AG04450 (cell line): ENCODE results near the gene MVD. TPM values are rescaled to one million over a fixed set of nuclear protein-coding genes. Genes with fewer than 3 reads are reported as not detected.

Experiments
- CTCF ChIA-PET: fragments of 300-600, 350-600 bp; formaldehyde crosslinking; extraction: SDS; loops from one replicate; lab custom pipeline; 2022; ENCODE audit warnings: antibody characterized with exemption, inconsistent platforms; lab: Charles Lee
- POLR2A ChIA-PET: fragments of 350-600 bp; formaldehyde crosslinking; extraction: SDS; loops from one replicate; lab custom pipeline; 2021; ENCODE audit warnings: antibody characterized with exemption, inconsistent platforms; lab: Yijun Ruan, JAX
- DNase-seq: peaks from one replicate; pipeline ENCODE4 v3.0.0-alpha.2; 2011; ENCODE audit warnings: low read depth, low spot score
- H3K27ac ChIP-seq: one replicate; pipeline ENCODE4 v1.5.1; 2012; ENCODE audit warnings: low read depth, low read length, control low read depth
- H3K27me3 ChIP-seq: one replicate; pipeline ENCODE4 v1.6.0; 2012; ENCODE audit warnings: low read length; ENCODE audit not compliant: control insufficient read depth, insufficient read depth
- H3K4me3 ChIP-seq: 2 replicates; pipeline ENCODE4 v1.5.1; 2011; ENCODE audit warnings: mild to moderate bottlenecking, low read depth, low read length, control low read depth
- H3K9me3 ChIP-seq: 2 replicates; pipeline ENCODE4 v1.5.1; 2012; ENCODE audit warnings: low read length; ENCODE audit not compliant: control insufficient read depth, insufficient read depth
- CTCF ChIP-seq: IDR thresholded peaks from 2 replicates; pipeline ENCODE4 v1.5.1; 2011; ENCODE audit warnings: low read depth, low read length, control low read depth, inconsistent platforms
- polyA plus RNA-seq: library from polyadenylated mRNA; depleted of rRNA; stranded (reverse); fragments of >200 nt; gene quantifications from 2 replicates; pipeline ENCODE4 v1.2.3, GENCODE V29; 2011

MVD gene
- polyA plus RNA-seq, 1 experiment, result 9.1 TPM

GRCh38 chr16:88662222-88662842 is 559 bp downstream of the MVD start:
- no peaks in the 10 kb centered on the region; the same call in 1 of the 2 replicates for H3K9me3 ChIP-seq
- ChIA-PET CTCF (interaction anchor here (1.0 kb wide), 1 partner anchor 75 kb away, joined by 4 read pairs; no protein-coding TSS in a partner anchor), POLR2A (interaction anchor here (0.7 to 1.6 kb wide), 4 partner anchors 13 to 92 kb away, joined by 3 to 4 read pairs (median 3); partner anchors contain the start of gene ZC3H18)
- no peaks in the 10 kb centered on the region for H3K27me3 ChIP-seq
- peak overlapping the region; percentile 84 for H3K4me3 ChIP-seq
- no peak overlapping the region for H3K27ac ChIP-seq
- no peak for DNase-seq
- TF ChIP-seq CTCF, result no peak

GRCh38 chr16:88661468-88661867 is 1.4 kb downstream of the MVD start:
- H3K4me3 ChIP-seq, result peak overlapping the region; percentile 27; the same call in 1 of the 2 replicates
- no peak for DNase-seq

GRCh38 chr16:88659160-88659559 is 3.7 kb downstream of the MVD start:
- no peak overlapping the region for H3K4me3 ChIP-seq
- H3K27me3 ChIP-seq, result no peaks in the 10 kb centered on the region
- ChIA-PET CTCF (no interaction called here), POLR2A (no interaction called here)
- H3K27ac ChIP-seq, result no peak overlapping the region
- no peak for DNase-seq
- H3K9me3 ChIP-seq, result no peaks in the 10 kb centered on the region; the same call in 1 of the 2 replicates
- no peak for TF ChIP-seq CTCF

More at GRCh38 chr16:88661468-88661867, 1.4 kb downstream of the MVD start:
- no peak for TF ChIP-seq CTCF
- H3K27me3 ChIP-seq, result no peaks in the 10 kb centered on the region
- POLR2A ChIA-PET, result interaction anchor here (1.6 kb wide), 1 partner anchor 22 kb away, joined by 4 read pairs; no protein-coding TSS in a partner anchor
- H3K9me3 ChIP-seq, result no peaks in the 10 kb centered on the region; the same call in 1 of the 2 replicates
- H3K27ac ChIP-seq, result no peak overlapping the region
- CTCF ChIA-PET, result no interaction called here

GRCh38 chr16:88658714-88659113 is 4.2 kb downstream of the MVD start:
- DNase-seq, result no peak
- CTCF ChIA-PET, result no interaction called here
- no peaks in the 10 kb centered on the region; the same call in 1 of the 2 replicates for H3K9me3 ChIP-seq
- no peaks in the 10 kb centered on the region for H3K27me3 ChIP-seq
- POLR2A ChIA-PET, result no interaction called here
- no peak overlapping the region for H3K4me3 ChIP-seq
- no peak for TF ChIP-seq CTCF
- no peak overlapping the region for H3K27ac ChIP-seq

GRCh38 chr16:88657371-88657770 is 5.5 kb downstream of the MVD start:
- POLR2A ChIA-PET, result no interaction called here
- CTCF ChIA-PET, result no interaction called here
- Histone ChIP-seq H3K9me3 (no peaks in the 10 kb centered on the region; the same call in 1 of the 2 replicates), H3K27me3 (no peaks in the 10 kb centered on the region), H3K4me3 (no peak overlapping the region), H3K27ac (no peak overlapping the region)
- no peak for DNase-seq
- no peak for TF ChIP-seq CTCF
